ENCODE results near the gene CKS1B.

CKS1B gene

DNA sequence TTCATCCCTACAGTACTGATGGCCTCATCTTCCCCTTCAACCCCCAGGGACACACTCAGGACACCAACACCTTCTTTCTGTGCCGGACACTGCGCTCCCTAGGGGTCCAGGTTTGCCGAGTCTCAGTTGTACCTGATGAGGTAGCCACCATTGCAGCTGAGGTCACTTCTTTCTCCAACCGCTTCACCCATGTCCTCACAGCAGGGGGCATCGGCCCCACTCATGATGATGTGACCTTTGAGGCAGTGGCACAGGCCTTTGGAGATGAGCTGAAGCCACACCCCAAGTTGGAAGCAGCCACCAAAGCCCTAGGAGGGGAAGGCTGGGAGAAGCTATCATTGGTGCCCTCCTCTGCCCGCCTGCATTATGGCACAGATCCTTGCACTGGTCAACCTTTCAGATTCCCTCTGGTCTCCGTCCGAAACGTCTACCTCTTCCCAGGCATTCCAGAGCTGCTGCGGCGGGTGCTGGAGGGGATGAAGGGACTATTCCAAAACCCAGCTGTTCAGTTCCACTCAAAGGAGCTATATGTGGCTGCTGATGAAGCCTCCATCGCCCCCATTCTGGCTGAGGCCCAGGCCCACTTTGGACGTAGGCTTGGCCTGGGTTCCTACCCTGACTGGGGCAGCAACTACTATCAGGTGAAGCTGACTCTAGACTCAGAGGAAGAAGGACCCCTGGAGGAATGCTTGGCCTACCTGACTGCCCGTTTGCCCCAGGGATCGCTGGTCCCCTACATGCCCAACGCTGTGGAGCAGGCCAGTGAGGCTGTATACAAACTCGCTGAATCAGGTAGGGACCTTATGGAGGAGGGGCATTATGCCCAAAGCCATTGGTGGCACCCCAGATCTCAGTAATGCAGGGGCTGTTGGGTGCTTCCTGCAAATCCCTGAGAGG lies 13.8 kb downstream of the CKS1B start:
- DNase-seq: no peak

DNA sequence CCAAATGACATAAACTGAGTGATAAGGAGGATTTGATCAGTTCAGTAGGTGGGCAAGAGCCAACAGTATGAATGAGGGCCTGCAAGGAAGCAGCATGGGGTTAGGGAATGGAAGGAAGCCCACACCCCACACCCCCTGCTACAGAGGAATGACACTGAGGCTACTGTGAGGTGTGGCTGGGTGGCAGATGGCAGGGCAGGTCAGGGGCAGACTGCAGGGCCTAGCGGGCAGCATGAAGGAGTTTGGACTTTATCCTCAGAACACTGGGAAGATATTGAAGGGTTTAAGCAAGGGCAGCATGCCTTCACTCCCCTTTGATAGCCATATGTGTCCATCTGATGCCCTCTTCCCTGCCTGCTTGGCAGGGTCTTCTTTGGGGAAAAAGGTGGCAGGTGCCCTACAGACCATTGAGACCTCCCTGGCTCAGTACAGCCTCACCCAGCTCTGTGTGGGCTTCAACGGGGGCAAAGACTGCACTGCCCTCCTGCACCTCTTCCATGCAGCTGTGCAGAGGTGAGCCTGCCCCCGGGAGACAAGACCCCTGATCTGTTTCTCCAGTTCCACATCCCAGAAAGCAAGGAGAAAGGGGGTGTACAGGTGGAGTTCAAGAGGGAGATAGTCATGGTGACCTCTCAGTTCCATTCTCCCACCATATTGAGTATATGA lies 14.8 kb downstream of the CKS1B start:
- no peak for DNase-seq

GRCh38 chr1:154990276-154990675 lies 15.8 kb downstream of the CKS1B start:
- no peak for DNase-seq

GRCh38 chr1:154992721-154993571 lies 18.5 kb downstream of the CKS1B start:
- DNase-seq: peak; percentile 44

DNA sequence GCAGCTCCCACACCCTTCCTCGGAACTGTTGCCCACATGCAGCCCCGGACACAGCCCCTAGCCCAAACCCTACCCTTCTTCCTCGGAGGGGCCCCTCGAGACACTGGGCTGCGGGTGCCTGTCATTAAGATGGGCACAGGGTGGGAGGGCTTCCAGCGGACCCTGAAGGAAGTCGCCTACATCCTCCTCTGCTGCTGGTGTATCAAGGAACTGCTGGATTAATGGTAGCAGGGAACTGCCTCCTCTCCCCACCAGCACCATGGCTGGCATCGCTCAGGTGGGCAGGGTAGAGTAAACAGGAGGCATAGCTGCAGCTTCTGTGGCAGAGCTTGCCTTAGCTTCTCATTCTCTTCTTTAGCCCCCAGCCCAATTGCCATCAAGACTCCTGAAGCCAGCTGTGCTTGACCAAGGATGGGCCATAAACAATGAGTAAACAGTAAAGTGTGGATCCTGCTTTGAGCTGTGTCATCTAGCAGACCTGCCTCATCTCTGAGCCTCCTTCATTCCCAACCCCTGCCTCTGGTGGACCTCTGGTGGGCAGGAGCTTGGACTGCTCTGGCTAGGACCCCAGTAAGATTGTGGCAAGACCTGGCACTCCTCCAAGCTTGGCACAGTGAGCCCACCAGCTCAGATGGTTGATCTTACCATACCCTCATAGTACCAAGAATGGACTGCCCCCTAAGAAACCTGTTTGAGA lies 19.2 kb downstream of the CKS1B start, which contains the start of gene LENEP:
TSS of gene LENEP (plus strand) at position 15 of the 697 bp plus-strand sequence. CDS start at position 37, 22 bp downstream.
- DNase-seq: no peak

DNA sequence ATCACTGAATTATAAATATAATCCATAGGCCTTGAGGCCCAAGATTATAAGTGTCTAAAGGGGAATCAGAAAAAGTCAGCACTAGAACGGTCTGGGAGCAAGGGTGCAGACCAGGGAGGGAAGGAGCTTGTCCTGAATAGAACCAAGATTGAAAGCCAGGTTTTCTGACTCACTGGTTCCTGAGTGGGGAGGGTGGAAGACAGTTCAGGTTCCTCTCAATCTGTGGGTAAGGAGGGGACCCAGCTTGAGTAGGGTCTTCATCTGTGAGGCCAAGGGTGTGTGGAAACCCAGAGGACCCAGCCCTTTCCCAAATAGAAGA lies 19.7 kb downstream of the CKS1B start:
- no peak for DNase-seq

- DNase-seq: no peak
Measured at GRCh38 chr1:154994591-154994990, 20.1 kb downstream of the CKS1B start.

DNA sequence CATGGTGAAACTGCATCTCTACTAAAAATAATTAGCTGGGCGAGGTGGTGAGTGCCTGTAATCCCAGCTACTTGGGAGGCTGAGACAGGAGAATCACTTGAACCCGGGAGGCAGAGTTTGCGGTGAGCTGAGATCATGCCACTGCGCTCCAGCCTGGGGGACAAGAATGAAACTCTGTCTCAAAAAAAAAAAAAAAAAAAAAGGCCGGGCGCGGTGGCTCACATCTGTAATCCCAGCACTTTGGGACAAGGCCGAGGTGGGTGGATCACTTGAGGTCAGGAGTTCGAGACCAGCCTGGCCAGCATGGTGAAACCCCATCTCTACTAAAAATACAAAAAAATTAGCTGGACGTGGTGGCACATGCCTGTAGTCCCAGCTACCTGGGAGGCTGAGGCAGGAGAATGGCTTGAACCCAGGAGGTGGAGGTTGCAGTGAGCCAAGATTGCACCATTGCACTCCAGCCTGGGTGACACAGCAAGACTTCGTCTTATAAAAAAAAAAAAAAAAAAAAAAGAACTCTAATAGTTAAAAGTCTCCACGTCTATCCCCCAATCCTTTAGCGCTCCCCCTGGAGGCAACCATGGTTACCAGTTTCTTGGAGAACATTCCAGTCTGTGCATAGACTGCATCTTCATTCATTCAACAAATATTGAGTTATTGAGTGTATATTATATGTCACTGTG lies 21.0 kb downstream of the CKS1B start:
- peak; percentile 77 for DNase-seq

DNA sequence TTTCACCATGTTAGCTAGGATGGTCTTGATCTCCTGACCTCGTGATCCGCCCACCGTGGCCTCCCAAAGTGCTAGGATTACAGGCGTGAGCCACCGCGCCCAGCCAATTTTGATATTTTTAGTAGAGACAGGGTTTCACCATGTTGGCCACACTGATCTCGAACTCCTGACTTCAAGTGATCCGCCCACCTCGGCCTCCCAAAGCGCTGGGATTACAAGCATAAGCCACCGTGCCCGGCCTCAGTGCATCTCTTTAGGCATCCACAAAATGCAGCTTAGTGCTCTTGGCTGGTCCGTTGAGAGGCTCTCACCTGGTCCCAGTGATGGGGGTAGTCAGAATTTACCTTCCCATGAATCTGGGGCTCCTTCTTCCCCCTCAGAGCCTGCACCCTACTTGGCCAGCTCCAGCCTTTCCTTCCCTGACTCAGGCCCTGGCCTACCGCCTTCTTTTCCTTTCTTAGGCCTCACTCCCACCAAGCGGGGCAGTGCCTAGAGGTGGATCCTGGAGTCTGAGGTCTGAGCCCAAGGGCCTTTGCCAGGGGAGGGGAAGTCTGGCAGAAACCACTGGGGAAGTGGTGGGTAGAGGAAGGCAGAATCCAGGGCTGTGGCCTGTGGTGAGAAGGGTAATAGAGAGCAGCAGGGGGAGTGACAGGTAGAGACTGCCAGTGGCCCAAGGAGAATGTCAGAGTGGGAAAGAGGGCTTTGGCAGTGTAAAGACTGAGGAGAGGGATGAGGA lies 22.7 kb downstream of the CKS1B start:
- no peak for DNase-seq

GRCh38 chr1:154998201-154998780 lies 23.8 kb downstream of the CKS1B start:
- no peak for DNase-seq

GRCh38 chr1:154998818-154999570 lies 24.5 kb downstream of the CKS1B start:
- peak; percentile 91 for DNase-seq

- peak; percentile 77 for DNase-seq
Measured at GRCh38 chr1:154999571-155000410, 25.3 kb downstream of the CKS1B start.

DNA sequence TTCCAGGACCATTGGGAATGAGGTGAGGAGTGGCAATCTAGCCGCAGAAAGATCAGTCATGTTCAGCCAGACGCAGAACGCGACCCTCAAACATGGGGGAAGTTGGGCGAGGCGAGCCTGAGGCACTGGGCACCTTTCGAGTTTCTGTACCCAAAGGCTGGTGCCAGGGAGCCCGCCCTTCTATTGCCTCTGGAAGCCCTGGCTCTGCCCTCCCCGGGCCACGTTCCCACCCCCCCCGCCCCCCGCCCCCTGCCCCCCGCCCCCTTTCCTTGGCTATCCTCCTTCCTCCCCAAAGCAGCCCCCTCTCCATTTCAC lies 25.9 kb downstream of the CKS1B start:
- DNase-seq: peak; percentile 78

DNA sequence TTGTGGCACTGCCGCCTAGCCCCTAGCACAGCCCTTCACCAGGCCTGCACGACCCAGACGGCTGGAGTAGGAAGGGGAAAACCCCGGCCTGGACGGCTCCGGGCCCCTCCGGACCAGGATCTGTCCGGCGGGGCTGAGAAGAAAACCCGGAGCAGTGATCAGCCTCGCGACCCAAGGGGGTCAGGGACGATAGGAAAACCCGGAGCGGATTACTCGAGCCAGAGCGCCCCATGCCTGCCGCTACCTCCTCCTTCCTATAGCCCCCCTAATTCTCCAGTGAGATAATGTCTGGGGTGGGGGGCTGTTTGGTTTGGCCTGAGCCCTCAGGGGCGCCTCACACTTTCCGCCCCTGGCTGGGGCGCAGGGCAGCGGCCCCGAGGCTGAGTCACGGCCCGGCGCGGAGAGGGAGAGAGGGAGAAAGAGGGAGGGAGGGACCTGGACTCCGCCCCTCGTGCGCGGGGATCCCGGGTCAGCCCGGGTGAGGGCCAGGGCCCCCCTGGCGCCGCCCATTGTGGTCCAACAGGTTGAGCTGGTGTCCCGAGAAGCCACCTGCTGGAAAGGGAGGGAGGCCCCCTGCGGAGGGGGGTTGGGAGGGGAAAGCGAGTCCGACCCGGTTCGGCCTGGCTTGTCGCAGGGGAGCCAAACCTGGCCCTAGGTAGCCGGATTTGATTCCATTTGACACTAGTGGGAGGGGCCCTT lies 26.4 kb downstream of the CKS1B start:
- DNase-seq: peak; percentile 98

DNA sequence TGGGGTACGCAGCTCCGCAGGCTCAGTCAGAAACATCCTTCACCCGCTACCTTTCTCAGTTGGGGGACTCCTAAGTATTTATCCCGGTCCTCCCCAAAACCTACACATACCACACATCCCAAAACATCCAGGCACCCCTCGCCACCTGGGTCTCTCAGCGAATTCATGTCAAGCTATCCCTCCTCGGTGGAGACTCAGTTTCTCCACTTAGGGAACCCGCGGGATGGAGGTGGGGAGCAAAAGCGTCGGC lies 26.9 kb downstream of the CKS1B start:
- DNase-seq: no peak

GRCh38 chr1:155001675-155002463 lies 27.4 kb downstream of the CKS1B start:
- peak; percentile 99 for DNase-seq

DNA sequence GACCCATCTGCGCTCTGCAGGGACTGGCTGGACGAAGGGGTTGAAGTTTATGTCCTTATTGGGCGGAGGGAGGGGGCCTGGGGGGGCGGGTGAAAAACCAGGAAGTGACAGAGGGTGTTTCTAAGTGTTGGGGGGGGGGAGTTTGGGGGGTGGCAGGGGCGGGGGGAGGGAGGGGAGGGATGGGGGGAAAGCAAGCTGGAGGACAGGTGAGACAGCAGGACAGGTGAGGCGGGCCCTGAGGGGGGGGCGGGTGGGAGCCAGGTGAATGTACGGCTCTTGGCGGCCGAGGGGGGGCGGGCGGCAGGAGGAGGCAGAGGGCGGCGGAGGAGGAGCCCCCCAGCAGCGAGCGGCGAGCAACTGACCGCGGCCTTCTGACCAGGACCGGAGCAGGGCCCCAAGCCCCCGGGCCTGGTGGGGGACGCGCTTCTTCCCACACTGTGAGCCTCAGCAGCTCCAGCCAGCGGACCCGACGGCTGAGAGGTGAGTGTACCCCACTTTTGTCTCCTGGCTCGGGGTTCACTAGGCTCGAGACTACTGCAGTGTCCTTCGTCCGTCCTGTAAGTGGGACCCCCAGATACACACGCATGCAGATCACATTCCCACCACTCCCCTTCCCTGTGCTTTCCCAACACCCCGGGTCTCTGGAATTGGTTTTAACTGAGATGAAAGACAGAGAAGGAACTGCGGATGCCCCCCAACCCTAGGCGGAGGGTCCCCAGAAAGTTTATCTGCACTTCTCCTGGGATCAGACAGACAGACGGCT lies 28.2 kb downstream of the CKS1B start, which contains the start of gene ZBTB7B:
TSS of gene ZBTB7B (plus strand) at position 339 of the 763 bp plus-strand sequence. CDS start 11,859 bp downstream, outside the sequence.
- peak; percentile 74 for DNase-seq
